Measurements from ENCODE around the gene ZBTB20.

The ZBTB20 gene

DNA sequence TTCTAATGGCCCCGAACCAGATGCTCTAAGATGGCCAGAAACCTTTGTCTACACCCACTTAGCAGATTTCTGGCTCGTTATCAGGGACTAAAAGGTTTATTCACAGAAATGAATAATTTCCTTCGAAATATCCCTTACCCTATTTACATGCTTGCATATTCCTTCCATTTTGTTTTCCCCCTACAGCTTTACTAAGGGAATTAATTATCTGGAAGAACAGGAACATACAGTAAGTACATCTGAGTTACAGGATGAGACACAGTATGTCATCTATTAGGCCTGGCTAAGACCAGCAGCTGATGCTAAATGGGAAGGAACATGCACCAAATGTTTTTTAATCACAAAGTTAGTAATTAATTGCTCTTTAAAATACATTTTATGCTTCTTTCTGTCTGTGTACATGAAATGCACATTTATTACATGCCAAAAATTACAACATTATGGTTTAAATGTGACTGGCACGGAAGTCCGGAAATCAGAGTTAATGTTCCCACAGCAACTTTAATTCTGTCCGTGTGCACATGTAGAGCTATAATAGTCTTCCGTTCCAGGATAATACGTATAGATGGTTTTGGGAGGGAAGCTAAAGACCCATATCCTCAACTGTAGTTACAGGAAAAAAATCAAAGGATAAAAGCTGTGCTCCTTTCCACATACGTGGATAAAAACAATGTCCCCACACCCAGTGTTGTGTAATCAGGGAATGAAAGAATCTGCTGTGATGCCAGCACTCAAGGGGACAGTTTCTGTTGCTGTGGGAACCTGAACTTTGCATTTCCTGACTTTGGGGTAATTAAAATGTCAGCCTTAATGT, 771.3 kb downstream of the ZBTB20 start:
- Histone ChIP-seq H3K4me3 (ENCODE audit: low read length) (no peak overlapping the region), H2BK5ac (ENCODE audit: low read length) (no peak overlapping the region), H3K56ac (ENCODE audit: low read length) (no peak overlapping the region), H3K4me1 (ENCODE audit: control insufficient read depth, low read depth, low read length) (no peaks in the 10 kb centered on the region), H3K4ac (ENCODE audit: low read depth, low read length) (no peak overlapping the region), H2AK5ac (ENCODE audit: low read length) (no peak overlapping the region), H3K79me1 (ENCODE audit: low read length) (no peaks in the 10 kb centered on the region), H4K8ac (ENCODE audit: low read depth, low read length) (no peak overlapping the region), H3K23ac (ENCODE audit: low read length) (no peak overlapping the region), H2BK15ac (replicated peaks; ENCODE audit: low read depth) (no peak overlapping the region), H3K36me3 (ENCODE audit: control insufficient read depth, insufficient read depth, low read length) (no peaks in the 10 kb centered on the region), H3K4me2 (ENCODE audit: low read length) (no peak overlapping the region), H3K9ac (ENCODE audit: low read length) (no peak overlapping the region), H3K79me2 (ENCODE audit: control insufficient read depth, insufficient read depth, low read length) (no peaks in the 10 kb centered on the region), H4K5ac (ENCODE audit: low read length) (no peak overlapping the region), H3K18ac (ENCODE audit: low read length) (no peak overlapping the region), H2BK120ac (ENCODE audit: low read depth, low read length) (no peak overlapping the region), H3K27me3 (ENCODE audit: insufficient read depth, low read length, poor library complexity) (no peaks in the 10 kb centered on the region), H3K27ac (ENCODE audit: low read depth, low read length) (no peak overlapping the region)
- no CpG with 5 or more reads among the region's 9 CpGs for WGBS (ENCODE audit: extremely low coverage, insufficient coverage, low lambda C conversion rate)
- DNase-seq: no peak

DNA sequence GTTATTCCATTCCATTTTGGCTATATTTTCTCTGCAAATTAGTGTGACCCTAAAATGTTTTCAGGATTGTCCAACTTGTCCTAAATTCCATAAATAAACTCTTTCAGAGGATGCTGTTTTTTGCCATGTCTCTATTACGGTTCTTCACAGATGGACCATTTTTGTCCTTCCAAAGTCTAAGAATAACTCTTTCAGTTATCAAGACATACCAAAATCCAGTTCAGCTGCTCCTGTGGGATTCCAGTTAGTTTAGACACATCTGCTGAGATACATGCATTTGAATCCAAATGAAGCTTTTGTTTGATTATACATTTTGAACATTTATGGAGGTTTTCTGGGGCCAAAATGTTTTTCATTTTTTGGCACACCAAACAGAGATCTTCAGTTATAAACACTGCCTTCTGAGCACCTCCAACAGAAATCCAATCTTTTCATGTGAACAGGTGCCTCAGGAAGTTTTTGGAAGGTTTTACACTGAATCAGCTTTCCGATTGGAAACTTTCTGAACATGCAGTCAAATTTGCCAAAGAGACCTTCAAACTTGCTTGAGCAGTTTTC, 772.6 kb downstream of the ZBTB20 start:
- Histone ChIP-seq H3K79me2 (ENCODE audit: control insufficient read depth, insufficient read depth, low read length) (no peaks in the 10 kb centered on the region), H3K23ac (ENCODE audit: low read length) (no peak overlapping the region), H3K4me2 (ENCODE audit: low read length) (no peak overlapping the region), H3K4me3 (ENCODE audit: low read length) (no peak overlapping the region), H3K9ac (ENCODE audit: low read length) (no peak overlapping the region), H3K18ac (ENCODE audit: low read length) (no peak overlapping the region), H4K5ac (ENCODE audit: low read length) (no peak overlapping the region), H2BK15ac (replicated peaks; ENCODE audit: low read depth) (no peak overlapping the region), H2BK120ac (ENCODE audit: low read depth, low read length) (no peak overlapping the region), H2BK5ac (ENCODE audit: low read length) (no peak overlapping the region), H3K27ac (ENCODE audit: low read depth, low read length) (no peak overlapping the region), H3K79me1 (ENCODE audit: low read length) (no peaks in the 10 kb centered on the region), H3K36me3 (ENCODE audit: control insufficient read depth, insufficient read depth, low read length) (no peaks in the 10 kb centered on the region), H2AK5ac (ENCODE audit: low read length) (no peak overlapping the region), H4K8ac (ENCODE audit: low read depth, low read length) (no peak overlapping the region), H3K4me1 (ENCODE audit: control insufficient read depth, low read depth, low read length) (no peaks in the 10 kb centered on the region), H3K4ac (ENCODE audit: low read depth, low read length) (no peak overlapping the region), H3K27me3 (ENCODE audit: insufficient read depth, low read length, poor library complexity) (no peaks in the 10 kb centered on the region), H3K56ac (ENCODE audit: low read length) (no peak overlapping the region)
- WGBS (ENCODE audit: extremely low coverage, insufficient coverage, low lambda C conversion rate): no CpG with 5 or more reads among the region's 2 CpGs
- no peak for DNase-seq

DNA sequence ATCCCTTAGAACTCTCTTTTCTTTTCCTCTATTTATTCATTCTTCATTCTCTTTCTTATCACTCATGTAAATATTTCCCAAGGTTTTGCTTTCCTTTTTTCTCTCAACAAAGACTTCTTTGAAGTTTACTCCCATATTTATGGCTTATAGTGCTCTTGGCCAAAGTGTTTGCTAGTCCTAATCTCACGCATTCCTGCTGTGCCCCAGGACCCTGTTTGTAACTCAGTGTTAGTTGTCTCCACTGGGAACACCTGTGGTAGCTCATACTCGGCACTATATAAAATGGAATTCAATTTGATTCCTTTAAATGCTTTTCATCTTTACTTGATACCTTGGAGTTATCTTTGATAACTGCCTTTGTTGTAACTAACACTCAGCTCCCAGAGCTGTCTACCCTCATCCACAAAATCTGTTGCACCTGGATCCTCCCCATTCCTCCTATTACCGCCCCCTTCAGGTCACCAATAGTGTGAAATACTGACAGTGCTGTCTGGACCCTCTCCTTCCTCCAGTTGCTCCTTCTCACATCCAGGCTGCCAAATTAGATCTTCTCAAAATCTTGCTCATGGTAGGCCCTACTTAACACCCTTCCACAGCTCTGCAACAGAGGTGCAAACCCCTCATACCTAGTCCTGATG, 776.4 kb downstream of the ZBTB20 start:
- Histone ChIP-seq H4K8ac (ENCODE audit: low read depth, low read length) (no peak overlapping the region), H3K4me2 (ENCODE audit: low read length) (no peak overlapping the region), H3K4ac (ENCODE audit: low read depth, low read length) (no peak overlapping the region), H3K79me1 (ENCODE audit: low read length) (no peaks in the 10 kb centered on the region), H3K4me3 (ENCODE audit: low read length) (no peak overlapping the region), H3K9ac (ENCODE audit: low read length) (no peak overlapping the region), H3K27ac (ENCODE audit: low read depth, low read length) (no peak overlapping the region), H3K18ac (ENCODE audit: low read length) (no peak overlapping the region), H2BK120ac (ENCODE audit: low read depth, low read length) (no peak overlapping the region), H3K27me3 (ENCODE audit: insufficient read depth, low read length, poor library complexity) (no peaks in the 10 kb centered on the region), H2AK5ac (ENCODE audit: low read length) (no peak overlapping the region), H2BK15ac (replicated peaks; ENCODE audit: low read depth) (no peak overlapping the region), H4K5ac (ENCODE audit: low read length) (no peak overlapping the region), H3K4me1 (ENCODE audit: control insufficient read depth, low read depth, low read length) (no peaks in the 10 kb centered on the region), H2BK5ac (ENCODE audit: low read length) (no peak overlapping the region), H3K23ac (ENCODE audit: low read length) (no peak overlapping the region), H3K79me2 (ENCODE audit: control insufficient read depth, insufficient read depth, low read length) (no peaks in the 10 kb centered on the region), H3K56ac (ENCODE audit: low read length) (no peak overlapping the region), H3K36me3 (ENCODE audit: control insufficient read depth, insufficient read depth, low read length) (no peaks in the 10 kb centered on the region)
- DNase-seq: peak; percentile 49
- WGBS (ENCODE audit: extremely low coverage, insufficient coverage, low lambda C conversion rate): no CpG with 5 or more reads among the region's 3 CpGs

DNA sequence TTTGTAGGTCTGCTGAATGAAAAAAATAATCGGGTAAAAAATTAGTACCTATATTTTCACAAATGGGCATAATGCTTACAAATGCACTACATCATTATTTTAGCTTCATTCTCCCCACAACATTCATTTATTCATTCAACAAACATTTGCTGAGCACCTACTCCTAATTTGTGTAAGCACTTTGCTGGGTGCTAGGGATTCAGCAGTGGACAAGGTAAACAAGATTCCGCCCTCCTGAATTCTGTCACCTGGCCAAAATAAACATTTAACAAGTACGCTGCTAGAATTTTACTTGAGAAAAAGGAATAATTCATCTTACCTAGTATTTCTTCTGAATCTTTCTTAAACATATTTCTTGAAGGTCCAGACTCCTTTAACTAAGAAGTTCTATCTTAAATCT, 781.2 kb downstream of the ZBTB20 start:
- Histone ChIP-seq H4K8ac (ENCODE audit: low read depth, low read length) (no peak overlapping the region), H2AK5ac (ENCODE audit: low read length) (no peak overlapping the region), H3K23ac (ENCODE audit: low read length) (no peak overlapping the region), H3K4me3 (ENCODE audit: low read length) (no peak overlapping the region), H2BK15ac (replicated peaks; ENCODE audit: low read depth) (no peak overlapping the region), H3K27me3 (ENCODE audit: insufficient read depth, low read length, poor library complexity) (no peaks in the 10 kb centered on the region), H2BK120ac (ENCODE audit: low read depth, low read length) (no peak overlapping the region), H3K36me3 (ENCODE audit: control insufficient read depth, insufficient read depth, low read length) (no peaks in the 10 kb centered on the region), H3K4ac (ENCODE audit: low read depth, low read length) (no peak overlapping the region), H3K18ac (ENCODE audit: low read length) (no peak overlapping the region), H3K79me1 (ENCODE audit: low read length) (no peaks in the 10 kb centered on the region), H3K9ac (ENCODE audit: low read length) (no peak overlapping the region), H3K56ac (ENCODE audit: low read length) (no peak overlapping the region), H3K79me2 (ENCODE audit: control insufficient read depth, insufficient read depth, low read length) (no peaks in the 10 kb centered on the region), H3K27ac (ENCODE audit: low read depth, low read length) (no peak overlapping the region), H4K5ac (ENCODE audit: low read length) (no peak overlapping the region), H2BK5ac (ENCODE audit: low read length) (no peak overlapping the region), H3K4me2 (ENCODE audit: low read length) (no peak overlapping the region), H3K4me1 (ENCODE audit: control insufficient read depth, low read depth, low read length) (no peaks in the 10 kb centered on the region)
- no peak for DNase-seq
- WGBS (ENCODE audit: extremely low coverage, insufficient coverage, low lambda C conversion rate): no CpG with 5 or more reads among the region's 3 CpGs

DNA sequence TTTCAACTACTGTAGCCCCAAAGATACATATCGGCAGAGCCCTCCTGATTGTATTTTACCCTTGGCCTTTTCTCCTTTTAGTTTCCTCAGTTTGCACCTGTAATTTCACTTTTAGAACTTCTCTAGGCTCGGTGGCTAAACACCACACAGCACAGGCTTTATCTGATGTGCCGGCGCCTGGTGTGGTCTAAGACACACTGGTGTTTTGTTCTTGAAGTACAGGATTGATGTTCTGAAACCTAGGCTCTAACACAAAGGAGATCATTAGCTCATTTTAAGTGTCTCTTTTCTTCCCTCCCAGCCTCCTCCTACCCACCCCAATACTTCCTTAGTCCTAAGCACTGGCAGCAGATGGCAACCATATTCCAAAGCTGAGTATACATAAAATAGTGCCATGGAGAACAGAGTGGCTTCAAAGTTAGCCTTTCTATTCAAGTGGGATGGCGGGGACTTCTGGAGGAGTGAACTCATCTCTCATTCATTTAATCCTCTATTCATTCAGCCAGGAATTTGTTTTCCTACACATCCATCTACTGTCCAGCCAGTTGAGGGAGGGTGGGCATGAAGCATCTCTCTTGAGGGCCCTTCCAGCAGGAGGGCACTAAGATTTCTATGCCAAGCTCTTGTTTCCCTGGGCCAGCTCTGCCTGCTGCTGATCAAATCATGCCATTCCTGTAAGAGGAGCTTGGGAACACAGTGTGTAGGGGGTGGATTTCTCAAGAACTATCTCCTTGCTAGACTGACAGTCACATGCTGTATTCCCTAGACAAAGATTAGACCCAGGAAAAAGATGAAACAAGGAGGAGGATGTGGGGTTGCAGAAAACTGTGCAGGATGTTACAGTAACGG, 782.1 kb downstream of the ZBTB20 start:
- Histone ChIP-seq H3K79me1 (ENCODE audit: low read length) (no peaks in the 10 kb centered on the region), H3K23ac (ENCODE audit: low read length) (no peak overlapping the region), H3K27me3 (ENCODE audit: insufficient read depth, low read length, poor library complexity) (no peaks in the 10 kb centered on the region), H2BK5ac (ENCODE audit: low read length) (no peak overlapping the region), H3K9ac (ENCODE audit: low read length) (no peak overlapping the region), H4K8ac (ENCODE audit: low read depth, low read length) (no peak overlapping the region), H2BK120ac (ENCODE audit: low read depth, low read length) (no peak overlapping the region), H3K36me3 (ENCODE audit: control insufficient read depth, insufficient read depth, low read length) (no peaks in the 10 kb centered on the region), H4K5ac (ENCODE audit: low read length) (no peak overlapping the region), H3K27ac (ENCODE audit: low read depth, low read length) (no peak overlapping the region), H3K18ac (ENCODE audit: low read length) (no peak overlapping the region), H2AK5ac (ENCODE audit: low read length) (no peak overlapping the region), H3K4ac (ENCODE audit: low read depth, low read length) (no peak overlapping the region), H3K56ac (ENCODE audit: low read length) (no peak overlapping the region), H3K4me3 (ENCODE audit: low read length) (no peak overlapping the region), H3K4me2 (ENCODE audit: low read length) (no peak overlapping the region), H3K4me1 (ENCODE audit: control insufficient read depth, low read depth, low read length) (no peaks in the 10 kb centered on the region), H3K79me2 (ENCODE audit: control insufficient read depth, insufficient read depth, low read length) (no peaks in the 10 kb centered on the region), H2BK15ac (replicated peaks; ENCODE audit: low read depth) (no peak overlapping the region)
- DNase-seq: no peak
- WGBS (ENCODE audit: extremely low coverage, insufficient coverage, low lambda C conversion rate): no CpG with 5 or more reads among the region's 6 CpGs
